Activated T-cell treated with anti-CD3 and anti-CD28 coated beads for 24 hours (primary cell): ENCODE measurements around the gene MCHR1.
"Not testable (repeated sequence)": the region's sequence is repeated elsewhere in the genome, so short reads cannot be mapped to it uniquely, and the experiment has no call there.

Experiments used
- DNase-seq: peaks from one replicate; pipeline ENCODE4 v3.0.0-alpha.2; 2020; ENCODE audit warnings: low read depth

Gene MCHR1

DNA sequence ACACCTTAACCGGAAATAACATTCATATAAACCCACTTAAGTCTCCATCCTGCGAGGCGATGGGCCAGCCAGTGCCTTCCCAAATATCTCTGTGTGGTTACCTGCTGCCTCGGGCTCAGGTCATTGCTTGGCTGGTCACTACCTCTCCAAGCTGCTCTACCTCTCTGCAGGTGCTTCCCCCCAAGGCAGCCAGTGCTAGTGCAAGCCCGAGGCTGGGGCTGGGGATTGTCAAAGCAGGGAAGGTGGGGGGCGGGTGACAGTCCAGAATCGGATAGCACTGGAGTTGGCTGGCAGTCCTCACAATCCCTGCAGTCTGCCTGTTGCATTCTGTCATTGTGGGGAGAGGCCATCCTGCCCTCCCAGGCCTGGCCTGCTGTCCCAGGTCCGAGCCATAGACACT lies 11.1 kb downstream of the MCHR1 start:
- no peak for DNase-seq

DNA sequence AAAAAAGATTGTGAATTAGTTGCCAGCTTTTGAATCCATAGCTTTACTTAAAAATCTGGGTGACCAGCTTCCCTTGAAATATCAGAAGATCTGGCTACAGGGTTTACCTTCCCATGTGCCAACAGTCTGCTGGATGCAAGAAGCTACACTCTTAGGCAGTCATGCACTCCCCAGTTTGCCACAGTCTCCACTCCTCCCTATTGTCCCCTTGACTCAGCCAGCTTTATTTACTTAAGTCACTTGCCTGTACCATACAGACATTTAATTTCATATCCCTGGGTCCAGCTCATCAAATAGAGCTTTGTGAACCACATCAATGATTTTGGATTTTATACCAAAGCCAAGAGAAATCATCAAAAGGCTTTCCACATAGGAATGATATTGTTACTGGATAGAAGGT lies 12.2 kb downstream of the MCHR1 start:
- DNase-seq: no peak

DNA sequence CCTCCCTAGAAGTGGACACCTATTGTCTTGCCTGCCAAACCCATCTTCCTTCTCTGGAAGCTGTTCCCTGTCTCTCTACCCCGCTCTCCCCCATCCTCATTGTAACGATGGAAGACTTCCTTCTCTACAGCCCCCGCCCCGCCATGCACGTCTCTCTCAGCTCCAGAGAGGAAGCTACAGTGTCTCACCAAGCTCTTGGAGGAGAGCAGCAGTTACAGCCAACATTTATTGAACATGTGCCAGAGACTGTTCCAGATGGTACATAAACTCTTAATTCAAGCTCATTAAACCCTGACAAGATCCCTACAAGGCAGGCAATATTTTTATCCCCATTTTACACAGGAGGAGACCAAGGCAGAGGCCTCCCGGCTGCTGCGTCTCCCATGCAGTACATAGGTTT lies 15.1 kb downstream of the MCHR1 start:
- DNase-seq: no peak

GRCh38 chr22:40701274-40701673 lies 22.0 kb downstream of the MCHR1 start:
- DNase-seq: no peak

GRCh38 chr22:40703174-40703573 lies 23.9 kb downstream of the MCHR1 start:
- no peak for DNase-seq

GRCh38 chr22:40703736-40704135 lies 24.5 kb downstream of the MCHR1 start:
- DNase-seq: no peak

- no peak for DNase-seq
Measured at GRCh38 chr22:40705918-40706682, 26.8 kb downstream of the MCHR1 start.

GRCh38 chr22:40707154-40707553 lies 27.9 kb downstream of the MCHR1 start:
- no peak for DNase-seq

GRCh38 chr22:40708177-40708576 lies 28.9 kb downstream of the MCHR1 start:
- no peak for DNase-seq

- DNase-seq: no peak
Measured at GRCh38 chr22:40709752-40710413, 30.6 kb downstream of the MCHR1 start.

- no peak for DNase-seq
Measured at GRCh38 chr22:40712311-40712710, 33.0 kb downstream of the MCHR1 start.

DNA sequence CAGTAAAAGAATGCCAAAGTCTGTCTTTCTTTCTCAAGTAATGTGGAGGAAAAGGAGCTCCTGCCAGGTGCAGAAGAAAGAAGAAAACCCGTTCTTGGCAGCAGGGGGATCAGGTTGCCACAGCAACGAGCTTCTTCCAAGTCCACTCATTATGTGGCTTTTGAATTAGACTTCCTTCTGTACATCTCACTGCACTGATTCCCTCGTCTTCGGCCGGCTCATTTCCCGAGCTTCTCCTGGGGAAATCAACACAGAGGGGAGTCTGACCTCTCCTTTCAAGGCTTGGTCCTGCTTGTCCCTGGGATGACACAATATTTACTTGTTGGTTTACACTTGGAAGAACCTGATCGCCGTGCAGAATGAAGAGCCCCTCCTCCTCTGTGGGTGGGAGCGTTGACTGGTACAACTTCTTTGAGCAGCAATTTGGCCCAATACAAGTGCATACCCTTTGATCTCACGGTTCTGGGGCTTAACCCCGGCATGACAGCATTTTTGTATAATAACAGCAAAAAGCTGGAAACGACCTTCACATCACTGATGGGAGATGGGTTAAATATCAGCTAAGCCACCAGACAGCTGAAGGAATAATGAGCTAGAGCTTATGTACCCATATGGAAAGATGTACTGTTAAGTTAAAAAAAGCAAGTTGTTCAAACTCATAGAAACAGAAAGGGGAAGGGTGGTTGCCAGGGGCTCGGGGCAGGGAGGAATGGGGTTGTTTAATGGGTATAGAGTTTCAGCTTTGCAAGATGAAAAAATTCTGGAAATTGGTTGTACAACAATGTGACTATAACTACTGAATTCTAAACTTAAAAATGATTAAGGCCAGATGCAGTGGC lies 35.4 kb downstream of the MCHR1 start:
- DNase-seq: no peak

- DNase-seq: no peak
Measured at GRCh38 chr22:40716116-40716515, 36.8 kb downstream of the MCHR1 start.

DNA sequence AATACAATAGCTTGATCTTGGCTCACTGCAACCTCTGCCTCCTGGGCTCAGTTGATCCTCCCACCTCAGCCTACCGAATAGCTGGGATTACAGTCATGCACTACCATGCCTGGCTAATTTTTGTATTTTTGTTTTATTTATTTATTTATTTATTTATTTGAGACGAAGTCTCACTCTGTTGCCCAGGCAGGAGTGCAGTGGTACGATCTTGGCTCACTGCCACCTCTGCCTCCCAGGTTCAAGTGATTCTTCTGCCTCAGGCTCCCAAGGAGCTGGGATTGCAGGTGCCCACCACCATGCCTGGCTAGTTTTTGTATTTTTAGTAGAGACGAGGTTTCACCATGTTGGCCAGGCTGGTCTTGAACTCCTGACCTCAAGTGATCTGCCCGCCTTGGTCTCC lies 38.4 kb downstream of the MCHR1 start:
- not testable (repeated sequence) for DNase-seq

DNA sequence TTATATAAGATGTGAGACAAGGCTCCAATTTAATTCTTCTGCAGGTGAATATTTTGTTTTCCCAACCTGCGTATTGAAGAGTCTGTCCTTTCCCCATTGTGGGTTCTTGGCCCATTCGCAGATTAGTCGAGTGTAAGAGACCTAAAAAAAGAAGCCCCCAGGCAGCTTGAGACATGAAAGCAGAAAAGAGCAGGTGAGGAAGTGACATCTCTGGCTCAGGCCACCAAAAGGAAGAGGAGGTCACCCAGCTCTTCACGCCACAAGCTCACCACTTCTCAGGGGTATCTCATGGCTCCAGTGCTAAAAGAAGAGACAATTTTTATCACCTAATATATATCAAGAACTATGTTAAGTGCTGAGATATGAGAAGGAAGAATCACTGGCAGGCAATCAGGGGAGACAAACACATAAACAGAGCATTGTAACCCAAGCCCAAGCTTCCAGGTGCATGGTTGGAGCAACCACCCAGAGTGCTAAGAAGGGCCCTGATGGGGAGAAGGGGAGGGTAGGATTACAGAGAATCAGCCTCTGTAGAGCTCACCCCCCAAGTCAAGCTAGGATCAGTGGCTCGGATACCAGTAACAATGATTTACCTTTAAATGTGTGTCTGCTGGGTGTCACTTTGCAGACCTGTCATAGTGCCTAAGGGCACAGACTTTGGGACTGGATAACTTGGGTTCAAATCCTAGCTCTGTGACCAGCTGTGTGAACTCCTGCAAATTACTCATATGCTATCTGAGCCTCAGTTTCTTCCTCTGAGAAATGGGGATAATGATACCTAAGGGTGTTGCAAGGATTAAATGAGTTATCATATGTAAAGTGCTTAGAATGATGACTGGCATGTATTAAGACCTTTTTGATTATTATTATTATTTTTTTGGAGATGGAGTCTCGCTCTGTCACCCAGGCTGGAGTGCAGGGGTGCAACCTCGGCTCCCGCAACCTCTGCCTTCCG lies 39.2 kb downstream of the MCHR1 start:
- DNase-seq: no peak

GRCh38 chr22:40719599-40719998 lies 40.3 kb downstream of the MCHR1 start:
- no peak for DNase-seq

- not testable (repeated sequence) for DNase-seq
Measured at GRCh38 chr22:40720156-40720537, 40.9 kb downstream of the MCHR1 start.

DNA sequence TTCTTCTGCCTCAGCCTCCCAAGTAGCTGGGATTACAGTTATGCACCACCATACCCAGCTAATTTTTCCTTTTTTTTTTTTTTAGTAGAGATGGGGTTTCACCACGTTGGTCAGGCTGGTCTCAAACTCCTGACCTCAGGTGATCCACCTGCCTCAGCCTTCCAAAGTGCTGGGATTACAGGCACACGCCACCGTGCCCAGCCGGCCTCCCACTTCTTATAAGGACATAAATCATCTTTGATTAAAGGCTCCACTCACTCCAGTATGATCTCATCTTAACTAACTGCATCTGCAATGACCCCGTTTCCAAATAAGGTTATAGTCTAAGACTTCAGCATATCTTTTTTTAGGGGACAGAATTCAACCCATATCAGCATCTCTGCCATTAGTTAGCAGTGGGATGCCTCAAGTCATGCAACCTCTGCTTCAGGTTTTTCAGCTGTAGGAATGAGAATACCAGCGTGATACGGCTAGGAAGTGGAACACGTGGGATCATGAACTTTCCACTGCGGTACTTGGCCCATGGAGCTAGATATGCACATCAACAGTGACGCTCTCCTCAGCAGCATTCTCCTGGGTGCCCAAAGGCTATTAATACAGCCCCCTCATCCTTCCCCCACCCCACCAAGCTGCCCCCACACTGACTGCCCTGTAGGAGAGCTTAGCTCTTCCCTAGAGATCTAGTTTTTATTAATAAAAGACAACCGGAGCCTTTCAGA lies 41.4 kb downstream of the MCHR1 start:
- DNase-seq: no peak

DNA sequence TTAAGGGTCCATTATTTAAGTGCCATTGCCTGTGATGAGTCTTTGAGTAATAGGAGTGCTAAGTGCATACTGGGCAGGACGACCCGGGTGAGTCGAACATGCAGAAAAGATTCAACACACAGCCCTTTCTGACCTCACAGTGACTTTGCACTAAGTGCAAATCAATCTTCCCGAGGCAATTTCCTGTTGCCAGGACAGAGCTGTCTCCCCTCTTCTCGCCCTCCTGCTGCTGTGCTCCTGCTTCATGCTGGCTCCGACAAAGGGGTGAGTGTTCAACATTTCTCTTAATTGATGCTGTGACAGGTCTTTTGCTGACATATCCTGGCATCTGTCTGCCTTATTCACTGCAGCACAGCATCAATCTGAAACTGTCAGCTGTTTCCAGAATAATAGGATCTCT lies 42.0 kb downstream of the MCHR1 start:
- no peak for DNase-seq

DNA sequence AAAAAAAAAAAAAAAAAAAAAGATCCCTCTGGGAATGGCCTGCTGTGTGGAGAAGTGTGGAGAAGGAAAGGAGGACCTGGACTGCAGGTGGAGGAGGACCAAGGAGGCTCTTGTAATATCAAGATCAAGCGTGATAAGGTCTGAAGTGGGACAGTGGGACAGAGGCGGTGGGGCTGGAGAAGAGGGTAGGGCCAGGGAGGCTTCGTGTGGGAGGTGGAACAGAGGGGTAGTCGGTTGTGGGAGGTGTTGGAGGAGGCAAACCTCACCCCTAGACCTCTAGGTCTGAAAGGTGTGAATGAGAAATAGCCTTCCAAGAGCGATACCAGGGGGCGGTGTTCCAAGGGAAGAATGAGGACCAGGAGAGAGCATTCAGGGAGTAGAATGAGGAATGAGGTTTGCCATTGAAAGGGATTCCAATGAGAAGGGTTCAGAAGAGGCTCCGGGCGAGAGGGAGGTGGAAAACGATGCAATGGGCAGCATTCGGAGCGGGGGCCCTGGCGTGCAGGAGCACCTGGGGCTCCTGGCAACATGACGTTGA lies 44.2 kb downstream of the MCHR1 start:
- DNase-seq: no peak

DNA sequence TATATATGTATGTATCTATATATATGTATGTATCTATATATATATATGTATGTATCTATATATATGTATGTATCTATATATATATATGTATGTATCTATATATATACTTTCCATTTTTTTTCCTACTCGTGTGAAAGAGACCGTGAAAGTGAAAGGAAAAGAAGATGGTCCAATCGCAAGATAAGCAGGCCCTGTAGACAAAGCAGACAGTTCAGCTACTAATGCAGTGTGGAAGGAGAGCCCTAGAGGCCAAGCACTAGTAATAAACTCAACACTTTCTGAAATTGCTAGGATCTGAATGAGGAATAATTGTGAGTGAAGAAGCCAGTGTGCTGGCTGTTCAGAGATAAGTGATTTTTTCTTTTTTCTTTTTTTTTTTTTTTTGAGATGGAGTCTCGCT lies 47.2 kb downstream of the MCHR1 start:
- DNase-seq: no peak
